ENCODE results near the gene VPS54.

VPS54 gene

DNA sequence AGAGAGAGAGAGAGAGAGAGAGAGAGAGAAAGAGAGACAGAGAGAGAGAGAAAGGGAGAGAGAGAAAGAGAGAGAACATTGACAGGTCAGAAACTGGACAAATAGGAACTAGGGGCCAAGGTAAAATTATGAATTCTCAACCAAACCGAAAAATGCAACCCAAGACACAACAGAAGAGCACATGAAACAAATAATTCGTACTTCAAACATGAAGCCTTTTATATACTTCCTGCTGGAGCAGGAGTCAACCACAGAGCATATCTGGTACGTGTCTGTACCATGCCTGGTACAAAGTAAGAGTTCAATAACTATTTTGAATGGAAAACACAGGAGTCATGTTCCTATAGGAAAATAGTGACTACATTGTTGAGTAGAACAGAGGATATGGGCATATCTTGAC, 6.5 kb upstream of the VPS54 start:
- TF ChIP-seq, protein P1, sequence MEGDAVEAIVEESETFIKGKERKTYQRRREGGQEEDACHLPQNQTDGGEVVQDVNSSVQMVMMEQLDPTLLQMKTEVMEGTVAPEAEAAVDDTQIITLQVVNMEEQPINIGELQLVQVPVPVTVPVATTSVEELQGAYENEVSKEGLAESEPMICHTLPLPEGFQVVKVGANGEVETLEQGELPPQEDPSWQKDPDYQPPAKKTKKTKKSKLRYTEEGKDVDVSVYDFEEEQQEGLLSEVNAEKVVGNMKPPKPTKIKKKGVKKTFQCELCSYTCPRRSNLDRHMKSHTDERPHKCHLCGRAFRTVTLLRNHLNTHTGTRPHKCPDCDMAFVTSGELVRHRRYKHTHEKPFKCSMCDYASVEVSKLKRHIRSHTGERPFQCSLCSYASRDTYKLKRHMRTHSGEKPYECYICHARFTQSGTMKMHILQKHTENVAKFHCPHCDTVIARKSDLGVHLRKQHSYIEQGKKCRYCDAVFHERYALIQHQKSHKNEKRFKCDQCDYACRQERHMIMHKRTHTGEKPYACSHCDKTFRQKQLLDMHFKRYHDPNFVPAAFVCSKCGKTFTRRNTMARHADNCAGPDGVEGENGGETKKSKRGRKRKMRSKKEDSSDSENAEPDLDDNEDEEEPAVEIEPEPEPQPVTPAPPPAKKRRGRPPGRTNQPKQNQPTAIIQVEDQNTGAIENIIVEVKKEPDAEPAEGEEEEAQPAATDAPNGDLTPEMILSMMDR (IDR thresholded peaks at IDR 0.05): no peak
- Mint-ChIP-seq H3K9me3 (no peaks in the 10 kb centered on the region), H3K27ac (no peak overlapping the region), H3K4me1 (peaks cover under 1% of the 10 kb centered on the region), H3K4me3 (no peak overlapping the region), H3K27me3 (ENCODE audit: low read depth, poor library complexity) (peaks cover 3% of the 10 kb centered on the region), H3K36me3 (ENCODE audit: low read depth) (no peaks in the 10 kb centered on the region)
- no peak for DNase-seq

DNA sequence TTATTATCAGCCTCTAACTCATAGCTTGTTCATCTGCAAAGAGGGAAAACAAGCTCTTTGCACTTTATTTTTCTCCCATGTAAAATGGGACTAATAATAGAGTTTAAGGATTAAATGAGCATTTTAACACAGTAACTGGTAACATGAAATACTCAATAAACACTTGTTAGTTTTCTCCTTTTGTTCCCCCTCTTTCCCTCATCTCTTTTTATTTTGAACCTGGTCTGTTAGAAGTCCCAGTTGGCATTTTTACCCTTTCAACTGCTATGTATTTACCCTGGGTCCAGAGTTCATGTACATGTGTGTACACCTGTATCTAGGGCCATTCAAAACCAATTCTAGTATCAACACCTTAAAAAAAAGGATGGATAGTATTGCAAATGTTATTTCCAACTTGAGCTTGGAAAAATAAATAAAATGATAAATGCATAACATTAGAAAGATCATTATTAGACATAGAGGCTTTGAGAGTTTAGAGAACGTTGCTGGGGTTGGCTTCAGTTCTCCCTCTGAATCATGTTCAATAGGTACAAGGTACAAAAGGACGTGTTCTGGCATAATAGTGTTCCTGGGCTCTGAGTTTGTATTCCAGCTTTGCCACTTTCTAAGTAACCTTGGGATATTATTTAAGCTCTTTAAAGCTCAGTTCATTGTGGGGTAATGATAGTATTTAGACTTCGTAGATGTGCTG, 5.2 kb upstream of the VPS54 start:
- Mint-ChIP-seq H3K27me3 (ENCODE audit: low read depth, poor library complexity) (peaks cover 3% of the 10 kb centered on the region), H3K9me3 (peaks cover 3% of the 10 kb centered on the region), H3K4me1 (peaks cover 14% of the 10 kb centered on the region), H3K27ac (no peak overlapping the region), H3K4me3 (no peak overlapping the region), H3K36me3 (ENCODE audit: low read depth) (no peaks in the 10 kb centered on the region)
- TF ChIP-seq, protein P1 (IDR thresholded peaks at IDR 0.05): no peak
- DNase-seq: no peak

DNA sequence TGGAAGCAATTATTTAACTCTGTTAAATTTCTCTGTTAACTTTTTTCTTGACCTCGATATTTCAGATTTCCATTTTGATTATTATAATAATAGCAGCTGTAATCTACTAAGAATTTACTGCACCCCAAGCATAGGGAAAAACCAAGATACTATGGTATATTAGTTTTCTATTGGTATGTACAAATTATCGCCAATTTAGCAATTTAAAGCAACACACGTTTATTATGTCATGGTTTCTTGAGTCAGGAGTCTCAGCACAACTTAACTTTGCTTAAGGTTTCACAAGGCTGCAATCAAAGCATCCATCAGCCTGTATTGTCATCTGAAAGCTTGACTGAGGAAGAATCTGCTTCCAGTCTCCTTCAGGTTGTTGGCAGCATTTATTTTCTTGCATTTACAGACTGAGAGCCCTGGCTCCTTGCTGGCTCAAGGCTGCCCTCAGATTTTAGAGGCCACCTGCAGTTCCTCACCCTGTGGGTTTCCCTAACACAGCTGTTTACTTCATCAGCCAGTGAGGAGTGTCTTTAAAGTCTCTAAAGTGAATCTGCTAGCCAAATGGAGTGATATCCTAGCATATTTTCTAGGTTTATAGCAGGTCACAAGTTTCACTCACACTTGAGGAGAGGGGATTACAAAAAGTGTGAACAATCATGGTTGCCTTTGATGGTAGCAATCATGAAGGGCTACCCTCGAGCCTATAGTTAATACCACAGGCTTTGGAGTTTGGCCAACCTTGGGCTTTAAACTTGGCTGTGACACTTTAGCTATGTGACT, 4.4 kb upstream of the VPS54 start:
- no peak overlapping the region for H3K4me3 Mint-ChIP-seq
- H3K27ac Mint-ChIP-seq: no peak overlapping the region

DNA sequence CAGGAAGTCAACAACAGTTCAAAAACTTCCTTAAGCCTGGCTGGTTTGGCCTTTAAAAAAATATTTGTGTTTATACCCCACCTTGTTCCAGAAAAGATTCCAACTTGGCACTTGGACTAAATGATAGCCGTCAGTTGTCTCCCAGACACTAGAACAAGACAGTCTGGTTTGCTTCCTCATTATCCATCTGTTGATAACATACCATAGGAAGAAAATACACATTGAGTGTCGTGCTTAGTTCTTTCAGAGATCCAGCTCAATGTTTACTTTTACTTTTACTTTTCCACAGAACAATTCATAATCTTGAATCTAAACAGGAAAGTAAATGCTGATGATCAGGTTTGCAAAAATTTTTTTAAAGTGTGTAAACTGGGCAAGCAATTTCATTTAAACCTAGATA, 2.4 kb upstream of the VPS54 start:
- TF ChIP-seq, protein P1 (IDR thresholded peaks at IDR 0.05): no peak
- Mint-ChIP-seq H3K36me3 (ENCODE audit: low read depth) (no peaks in the 10 kb centered on the region), H3K4me1 (peaks cover 27% of the 10 kb centered on the region), H3K4me3 (no peak overlapping the region), H3K27me3 (ENCODE audit: low read depth, poor library complexity) (peaks cover 3% of the 10 kb centered on the region), H3K27ac (no peak overlapping the region), H3K9me3 (peaks cover 3% of the 10 kb centered on the region)
- DNase-seq: no peak

More for the DNA sequence above, 4.4 kb upstream of the VPS54 start:
- TF ChIP-seq, protein P1 (IDR thresholded peaks at IDR 0.05): no peak
- no peaks in the 10 kb centered on the region for H3K36me3 Mint-ChIP-seq (ENCODE audit: low read depth)
- peaks cover 3% of the 10 kb centered on the region for H3K27me3 Mint-ChIP-seq (ENCODE audit: low read depth, poor library complexity)
- H3K9me3 Mint-ChIP-seq: peaks cover 3% of the 10 kb centered on the region
- DNase-seq: no peak
- H3K4me1 Mint-ChIP-seq: peaks cover 14% of the 10 kb centered on the region

DNA sequence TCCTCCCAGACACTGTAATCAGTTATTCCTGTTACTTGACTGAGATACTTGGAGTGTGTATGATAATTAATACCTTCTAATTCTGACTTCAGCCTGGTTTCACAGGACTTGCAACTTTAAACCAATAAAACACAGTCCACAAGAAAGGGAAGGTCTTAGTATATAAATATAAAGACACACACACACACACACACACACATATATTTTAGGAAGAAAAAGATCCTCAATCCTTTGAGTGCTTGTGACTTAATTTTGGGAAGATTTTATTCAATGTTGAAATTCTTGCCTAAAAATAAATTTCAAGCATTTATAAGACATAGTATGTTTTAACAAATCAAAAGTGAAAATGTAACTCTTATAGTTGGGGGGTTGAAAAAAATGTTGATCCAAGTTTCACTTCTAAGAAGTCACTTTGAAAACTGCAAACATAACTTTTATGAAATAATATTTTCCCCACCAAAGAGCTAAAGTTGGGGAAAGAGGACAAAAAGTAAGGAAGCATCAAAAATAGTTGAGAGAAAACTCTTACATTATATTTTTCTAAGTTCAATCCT, 824 bp upstream of the VPS54 start:
- H3K4me1 Mint-ChIP-seq: peaks cover 35% of the 10 kb centered on the region
- peaks cover 3% of the 10 kb centered on the region for H3K36me3 Mint-ChIP-seq (ENCODE audit: low read depth)
- H3K4me3 Mint-ChIP-seq: peak overlapping the region; percentile 84
- peaks cover 3% of the 10 kb centered on the region for H3K9me3 Mint-ChIP-seq
- H3K27me3 Mint-ChIP-seq (ENCODE audit: low read depth, poor library complexity): no peaks in the 10 kb centered on the region
- TF ChIP-seq, protein P1 (IDR thresholded peaks at IDR 0.05): no peak
- peak overlapping the region; percentile 98 for H3K27ac Mint-ChIP-seq
- DNase-seq: no peak

Measured in nephron progenitor cell (in vitro differentiated cells).